T-helper 2 cell (primary cell): ENCODE results near the gene PPM1J.

Experiments used
- DNase-seq, 5 experiments: peaks; one replicate each; pipeline versions ENCODE4 v3.0.0 to v3.0.0-alpha.2; 2012 to 2022

PPM1J gene

GRCh38 chr1:112704934-112705627 lies 10.1 kb downstream of the PPM1J start:
- DNase-seq, result peak in 2 of 5 experiments; percentile 48 to 92

GRCh38 chr1:112704391-112704933 lies 10.7 kb downstream of the PPM1J start:
- DNase-seq, result peak in 1 of 5 experiments; percentile 47

GRCh38 chr1:112703706-112704105 lies 11.4 kb downstream of the PPM1J start:
- no peak for DNase-seq

GRCh38 chr1:112702420-112703261 lies 12.5 kb downstream of the PPM1J start:
- no peak for DNase-seq

GRCh38 chr1:112702067-112702395 lies 13.1 kb downstream of the PPM1J start:
- DNase-seq, result no peak

GRCh38 chr1:112701227-112702066 lies 13.7 kb downstream of the PPM1J start:
- no peak for DNase-seq

- peak in 3 of 5 experiments; percentile 22 to 53 (median 38) for DNase-seq
Measured at GRCh38 chr1:112700290-112701226, 14.6 kb downstream of the PPM1J start.

GRCh38 chr1:112699425-112700144 lies 15.5 kb downstream of the PPM1J start:
- no peak for DNase-seq

- no peak for DNase-seq
Measured at GRCh38 chr1:112698366-112699310, 16.5 kb downstream of the PPM1J start.

- no peak for DNase-seq
Measured at GRCh38 chr1:112697781-112698201, 17.3 kb downstream of the PPM1J start.

- no peak for DNase-seq
Measured at GRCh38 chr1:112696578-112697314, 18.4 kb downstream of the PPM1J start.

- no peak for DNase-seq
Measured at GRCh38 chr1:112695276-112695675, 19.9 kb downstream of the PPM1J start.

- no peak for DNase-seq
Measured at GRCh38 chr1:112694363-112694929, 20.7 kb downstream of the PPM1J start.

- no peak for DNase-seq
Measured at GRCh38 chr1:112693821-112694220, 21.3 kb downstream of the PPM1J start.

GRCh38 chr1:112692681-112693080 lies 22.5 kb downstream of the PPM1J start:
- no peak for DNase-seq

- DNase-seq, result no peak
Measured at GRCh38 chr1:112689842-112690237, 25.3 kb downstream of the PPM1J start.

- DNase-seq, result no peak
Measured at GRCh38 chr1:112689196-112689841, 25.8 kb downstream of the PPM1J start.

- no peak for DNase-seq
Measured at GRCh38 chr1:112688781-112689193, 26.3 kb downstream of the PPM1J start.
